Fibroblast of gingiva (primary cell): Measurements from ENCODE around the gene GABBR2.

ENCODE experiments used
- DNase-seq: peaks from one replicate; pipeline ENCODE4 v3.0.0-alpha.2; 2011; ENCODE audit warnings: low read depth

The GABBR2 gene

GRCh38 chr9:98442114-98442513, 266.6 kb downstream of the GABBR2 start:
- no peak for DNase-seq

GRCh38 chr9:98438666-98439065, 270.1 kb downstream of the GABBR2 start:
- no peak for DNase-seq

GRCh38 chr9:98437458-98438034, 271.2 kb downstream of the GABBR2 start:
- no peak for DNase-seq

- DNase-seq, result no peak
Measured at GRCh38 chr9:98432960-98433359, 275.8 kb downstream of the GABBR2 start.

- no peak for DNase-seq
Measured at GRCh38 chr9:98432134-98432533, 276.6 kb downstream of the GABBR2 start.

- DNase-seq, result no peak
Measured at GRCh38 chr9:98430535-98431292, 278.0 kb downstream of the GABBR2 start.

- peak; percentile 56 for DNase-seq
Measured at GRCh38 chr9:98429613-98430012, 279.1 kb downstream of the GABBR2 start.

GRCh38 chr9:98428454-98428853, 280.3 kb downstream of the GABBR2 start:
- DNase-seq, result no peak

- DNase-seq, result no peak
Measured at GRCh38 chr9:98427491-98427890, 281.2 kb downstream of the GABBR2 start.

GRCh38 chr9:98425079-98425478, 283.7 kb downstream of the GABBR2 start:
- no peak for DNase-seq

- no peak for DNase-seq
Measured at GRCh38 chr9:98419260-98419603, 289.5 kb downstream of the GABBR2 start.

GRCh38 chr9:98418578-98419259, 290.0 kb downstream of the GABBR2 start:
- DNase-seq, result no peak

GRCh38 chr9:98416294-98417248, 292.2 kb downstream of the GABBR2 start:
- DNase-seq, result no peak

GRCh38 chr9:98415782-98416181, 293.0 kb downstream of the GABBR2 start:
- no peak for DNase-seq

- no peak for DNase-seq
Measured at GRCh38 chr9:98413084-98413483, 295.7 kb downstream of the GABBR2 start.

- no peak for DNase-seq
Measured at GRCh38 chr9:98412101-98412842, 296.5 kb downstream of the GABBR2 start.

- DNase-seq, result peak; percentile 89
Measured at GRCh38 chr9:98410185-98410697, 298.5 kb downstream of the GABBR2 start.

- DNase-seq, result no peak
Measured at GRCh38 chr9:98409719-98410118, 299.0 kb downstream of the GABBR2 start.

GRCh38 chr9:98406469-98406868, 302.3 kb downstream of the GABBR2 start:
- DNase-seq, result no peak

GRCh38 chr9:98404237-98404636, 304.5 kb downstream of the GABBR2 start:
- DNase-seq, result no peak

GRCh38 chr9:98403715-98404114, 305.0 kb downstream of the GABBR2 start:
- DNase-seq, result no peak
